WTC11 (cell line): ENCODE data around the gene HELB. TPM values are rescaled to one million over a fixed set of nuclear protein-coding genes. Genes with fewer than 3 reads are reported as not detected.

Source experiments
- ATAC-seq: fragments of 200-7000 bp; cut with Tn5 transposase; 2 replicates; pipeline ENCODE4 v1.10.0; 2021; ENCODE audit warnings: mild to moderate bottlenecking, moderate library complexity
- CTCF ChIA-PET: fragments of 300-600 bp; sonication (Branson Sonifier 250); formaldehyde crosslinking; loops from one replicate; lab custom pipeline; 2021; ENCODE audit warnings: antibody characterized with exemption; lab: Charles Lee
- POLR2A ChIA-PET: fragments of 350-600 bp; sonication (Branson Sonifier 250); formaldehyde crosslinking; loops from one replicate; lab custom pipeline; 2021; ENCODE audit warnings: antibody characterized with exemption; lab: Charles Lee
- DNase-seq: peaks from one replicate; pipeline ENCODE4 v3.0.0; 2021; ENCODE audit warnings: low spot score
- H3K27ac Mint-ChIP-seq: 2 replicates; pipeline ENCODE4 v1.8.0; 2021; ENCODE audit warnings: mixed read lengths
- H3K27me3 Mint-ChIP-seq: 2 replicates; pipeline ENCODE4 v1.8.0; 2021; ENCODE audit warnings: low read depth, mild to moderate bottlenecking, moderate library complexity, mixed read lengths
- H3K36me3 Mint-ChIP-seq: 2 replicates; pipeline ENCODE4 v1.8.0; 2021; ENCODE audit warnings: mixed read lengths
- H3K4me1 Mint-ChIP-seq: 2 replicates; pipeline ENCODE4 v1.8.0; 2022; ENCODE audit warnings: mixed read lengths
- H3K4me3 Mint-ChIP-seq: 2 replicates; pipeline ENCODE4 v1.8.0; 2021; ENCODE audit warnings: mild to moderate bottlenecking, moderate library complexity, mixed read lengths
- H3K9me3 Mint-ChIP-seq: 2 replicates; pipeline ENCODE4 v1.8.0; 2021; ENCODE audit warnings: mixed read lengths
- AFF4 ChIP-seq: sonication (generic); formaldehyde crosslinking; IDR thresholded peaks from 2 replicates; pipeline ENCODE4 v1.8.1; 2023; ENCODE audit warnings: mild to moderate bottlenecking, missing genetic modification reagents, borderline replicate concordance
- E2F1 ChIP-seq: sonication (generic); formaldehyde crosslinking; IDR thresholded peaks from 2 replicates; pipeline ENCODE4 v1.8.0; 2022; ENCODE audit warnings: mild to moderate bottlenecking, missing genetic modification reagents
- E2F4 ChIP-seq: sonication (generic); formaldehyde crosslinking; IDR thresholded peaks from 2 replicates; pipeline ENCODE4 v1.8.1; 2022; ENCODE audit warnings: low read depth, mild to moderate bottlenecking, moderate library complexity, missing genetic modification reagents, borderline replicate concordance
- ELF4 ChIP-seq: sonication (generic); formaldehyde crosslinking; IDR thresholded peaks from 2 replicates; pipeline ENCODE4 v1.8.1; 2022; ENCODE audit warnings: low read depth, mild to moderate bottlenecking, moderate library complexity, missing genetic modification reagents
- EMX1 ChIP-seq: fragments of 250-450 bp; sonication (Bioruptor Pico); IDR thresholded peaks from 2 replicates; pipeline ENCODE4 v1.8.0; 2021; ENCODE audit warnings: mild to moderate bottlenecking
- FOXK1 ChIP-seq: sonication (generic); formaldehyde crosslinking; IDR thresholded peaks from 2 replicates; pipeline ENCODE4 v1.8.0; 2022; ENCODE audit warnings: mild to moderate bottlenecking, moderate library complexity, missing genetic modification reagents
- MXD4 ChIP-seq: fragments of 250-450 bp; sonication (Bioruptor Pico); IDR thresholded peaks from 2 replicates; pipeline ENCODE4 v1.8.0; 2021; ENCODE audit warnings: mild to moderate bottlenecking, moderate library complexity, borderline replicate concordance
- MYBL2 ChIP-seq: sonication (generic); formaldehyde crosslinking; IDR thresholded peaks from 2 replicates; pipeline ENCODE4 v1.8.1; 2023; ENCODE audit warnings: mild to moderate bottlenecking, moderate library complexity, missing genetic modification reagents
- RELA ChIP-seq: sonication (generic); formaldehyde crosslinking; IDR thresholded peaks from 2 replicates; pipeline ENCODE4 v1.8.1; 2022; ENCODE audit warnings: missing genetic modification reagents, mild to moderate bottlenecking, borderline replicate concordance
- SMAD4 ChIP-seq: sonication (generic); formaldehyde crosslinking; IDR thresholded peaks from 2 replicates; pipeline ENCODE4 v1.8.0; 2022; ENCODE audit warnings: mild to moderate bottlenecking, missing genetic modification reagents
- SOX15 ChIP-seq: fragments of 250-450 bp; sonication (Bioruptor Pico); IDR thresholded peaks from 2 replicates; pipeline ENCODE4 v1.9.0; 2021; ENCODE audit warnings: mild to moderate bottlenecking
- STAT6 ChIP-seq: sonication (generic); formaldehyde crosslinking; conservative IDR thresholded peaks from 2 replicates; pipeline ENCODE4 v1.8.1; 2023; ENCODE audit warnings: mild to moderate bottlenecking, low read depth, missing genetic modification reagents, moderate library complexity
- USF2 ChIP-seq: sonication (generic); formaldehyde crosslinking; IDR thresholded peaks from 2 replicates; pipeline ENCODE4 v1.8.1; 2023; ENCODE audit warnings: mild to moderate bottlenecking, missing genetic modification reagents, moderate library complexity
- ZBTB21 ChIP-seq: sonication (generic); formaldehyde crosslinking; IDR thresholded peaks from 2 replicates; pipeline ENCODE4 v1.8.1; 2023; ENCODE audit warnings: mild to moderate bottlenecking, missing genetic modification reagents, borderline replicate concordance
- ZNF121 ChIP-seq: sonication (generic); formaldehyde crosslinking; IDR thresholded peaks from 2 replicates; pipeline ENCODE4 v1.8.0; 2023; ENCODE audit warnings: missing genetic modification reagents
- ZNF138 ChIP-seq: sonication (generic); formaldehyde crosslinking; conservative IDR thresholded peaks from 2 replicates; pipeline ENCODE4 v1.8.1; 2022; ENCODE audit warnings: mild to moderate bottlenecking, moderate library complexity, missing genetic modification reagents
- ZNF219 ChIP-seq: sonication (generic); formaldehyde crosslinking; IDR thresholded peaks from 2 replicates; pipeline ENCODE4 v1.8.0; 2023; ENCODE audit warnings: missing genetic modification reagents, mild to moderate bottlenecking, borderline replicate concordance
- ZNF263 ChIP-seq: sonication (generic); formaldehyde crosslinking; IDR thresholded peaks from 2 replicates; pipeline ENCODE4 v1.8.1; 2022; ENCODE audit warnings: low read depth, mild to moderate bottlenecking, moderate library complexity, missing genetic modification reagents
- ZNF396 ChIP-seq: fragments of 250-450 bp; sonication (Bioruptor Pico); IDR thresholded peaks from 2 replicates; pipeline ENCODE4 v1.8.0; 2021; ENCODE audit warnings: mild to moderate bottlenecking, moderate library complexity, borderline replicate concordance
- ZNF416 ChIP-seq: fragments of 250-450 bp; sonication (Bioruptor Pico); IDR thresholded peaks from 2 replicates; pipeline ENCODE4 v1.9.0; 2021; ENCODE audit warnings: mild to moderate bottlenecking, inconsistent platforms
- total RNA-seq: library from RNA; stranded (reverse); gene quantifications from 3 replicates; pipeline ENCODE4 v1.2.3, GENCODE V29; 2021
- TF ChIP-seq, protein P1 (sequence below): sonication (generic); formaldehyde crosslinking; IDR thresholded peaks from 2 replicates; pipeline ENCODE4 v1.8.1; 2023; ENCODE audit warnings: mild to moderate bottlenecking, missing genetic modification reagents

HELB gene
- total RNA-seq, 1 experiment from 2014 or later, result 9.7 TPM

GRCh38 chr12:66268562-66268961, 33.7 kb upstream of the HELB start:
- H3K27me3 Mint-ChIP-seq, result no peaks in the 10 kb centered on the region
- ATAC-seq (no peak), DNase-seq (no peak)
- no peaks in the 10 kb centered on the region for H3K9me3 Mint-ChIP-seq
- H3K4me1 Mint-ChIP-seq, result peaks cover 15% of the 10 kb centered on the region
- no peaks in the 10 kb centered on the region for H3K36me3 Mint-ChIP-seq
- TF ChIP-seq MYBL2 (CRISPR knock-in tag) (no peak), ZNF121 (CRISPR knock-in tag) (no peak), SOX15 (no peak), RELA (CRISPR knock-in tag) (no peak), ZNF138 (no peak), E2F4 (CRISPR knock-in tag) (no peak), ZNF219 (CRISPR knock-in tag) (no peak), ZNF396 (CRISPR knock-in tag) (no peak), SMAD4 (CRISPR knock-in tag) (no peak), USF2 (no peak), ZBTB21 (CRISPR knock-in tag) (no peak), AFF4 (no peak), STAT6 (no peak), ZNF416 (CRISPR knock-in tag) (no peak), MXD4 (no peak)
- TF ChIP-seq, protein P1, sequence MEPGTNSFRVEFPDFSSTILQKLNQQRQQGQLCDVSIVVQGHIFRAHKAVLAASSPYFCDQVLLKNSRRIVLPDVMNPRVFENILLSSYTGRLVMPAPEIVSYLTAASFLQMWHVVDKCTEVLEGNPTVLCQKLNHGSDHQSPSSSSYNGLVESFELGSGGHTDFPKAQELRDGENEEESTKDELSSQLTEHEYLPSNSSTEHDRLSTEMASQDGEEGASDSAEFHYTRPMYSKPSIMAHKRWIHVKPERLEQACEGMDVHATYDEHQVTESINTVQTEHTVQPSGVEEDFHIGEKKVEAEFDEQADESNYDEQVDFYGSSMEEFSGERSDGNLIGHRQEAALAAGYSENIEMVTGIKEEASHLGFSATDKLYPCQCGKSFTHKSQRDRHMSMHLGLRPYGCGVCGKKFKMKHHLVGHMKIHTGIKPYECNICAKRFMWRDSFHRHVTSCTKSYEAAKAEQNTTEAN (CRISPR knock-in tag), result no peak
- ChIA-PET POLR2A (no interaction called here), CTCF (interaction anchor here (2.2 kb wide), 1 partner anchor 23 kb away, joined by 5 read pairs; no protein-coding TSS in a partner anchor)
- H3K4me3 Mint-ChIP-seq, result no peak overlapping the region
- H3K27ac Mint-ChIP-seq, result no peak overlapping the region

DNA sequence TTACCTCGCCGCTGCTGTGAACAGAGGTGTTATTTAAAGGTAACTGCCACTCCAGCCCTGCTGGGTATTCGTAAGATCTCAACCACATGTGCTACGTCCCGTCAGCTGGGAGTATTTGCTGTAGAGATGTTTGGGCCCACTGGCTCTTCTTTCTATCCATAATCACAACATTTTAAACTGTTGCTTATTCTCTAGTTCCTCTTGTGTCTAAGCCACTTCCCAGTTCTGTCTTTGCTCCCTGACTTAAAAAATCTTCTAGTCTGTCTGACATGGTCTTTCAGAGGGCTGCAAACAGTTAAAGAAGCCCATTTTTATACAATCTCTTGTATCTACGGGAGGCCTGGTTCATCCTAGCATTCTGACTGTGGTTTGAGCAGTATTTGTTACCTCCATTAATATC, 33.2 kb upstream of the HELB start:
- no peak for ATAC-seq
- CTCF ChIA-PET, result interaction anchor here (0.7 to 2.2 kb wide), 12 partner anchors 9 to 591 kb away, joined by 3 to 12 read pairs (median 5); partner anchors contain the start of gene HELB
- TF ChIP-seq ZNF263 (CRISPR knock-in tag) (no peak), ELF4 (CRISPR knock-in tag) (no peak), EMX1 (CRISPR knock-in tag) (no peak), E2F1 (no peak), FOXK1 (CRISPR knock-in tag) (no peak), ZNF396 (CRISPR knock-in tag) (no peak), ZNF138 (no peak), ZBTB21 (CRISPR knock-in tag) (no peak)

More for the DNA sequence above, 33.2 kb upstream of the HELB start:
- no peak for DNase-seq
- H3K4me1 Mint-ChIP-seq, result peaks cover 17% of the 10 kb centered on the region
- POLR2A ChIA-PET, result interaction anchor here (1.6 kb wide), 1 partner anchor 33 kb away, joined by 3 read pairs; the partner anchor contains the start of gene HELB
- no peaks in the 10 kb centered on the region for H3K27me3 Mint-ChIP-seq
- no peak overlapping the region for H3K4me3 Mint-ChIP-seq
- no peaks in the 10 kb centered on the region for H3K9me3 Mint-ChIP-seq
- H3K27ac Mint-ChIP-seq, result no peak overlapping the region
- no peaks in the 10 kb centered on the region for H3K36me3 Mint-ChIP-seq
